ENCODE data around the gene ADAMTS2.
A peak's percentile ranks its signal among the peaks of the same experiment; 100 is the strongest.

Gene ADAMTS2

DNA sequence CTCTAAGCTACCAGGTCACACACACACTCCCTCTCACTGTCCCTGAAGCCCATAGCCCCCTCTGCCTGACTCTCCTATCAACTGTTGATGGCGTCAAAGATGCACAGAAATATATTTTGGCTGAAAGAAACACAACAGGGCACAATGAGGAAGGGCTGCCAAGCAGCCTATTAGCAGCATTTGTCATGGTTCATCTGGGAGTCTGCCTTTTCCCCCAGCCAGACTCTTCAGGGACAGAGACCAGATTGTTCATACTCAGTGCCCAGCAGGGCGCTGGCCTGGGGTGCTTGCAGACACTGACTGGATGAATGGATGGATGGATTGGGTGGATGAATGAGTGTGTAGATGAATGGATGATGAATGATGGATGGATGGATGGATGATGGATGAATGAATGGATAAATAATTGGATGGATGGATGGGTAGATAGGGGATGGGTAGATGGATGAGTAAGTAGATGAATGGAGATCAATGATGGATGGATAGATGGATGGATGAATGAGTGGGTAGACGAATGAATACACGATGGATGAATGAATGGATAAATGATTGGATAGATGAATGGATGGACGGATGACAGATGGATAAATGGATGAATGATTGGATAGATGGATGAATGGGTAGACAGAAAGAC, 90.5 kb downstream of the ADAMTS2 start:
- DNase-seq (ENCODE audit: low spot score) = no peak

DNA sequence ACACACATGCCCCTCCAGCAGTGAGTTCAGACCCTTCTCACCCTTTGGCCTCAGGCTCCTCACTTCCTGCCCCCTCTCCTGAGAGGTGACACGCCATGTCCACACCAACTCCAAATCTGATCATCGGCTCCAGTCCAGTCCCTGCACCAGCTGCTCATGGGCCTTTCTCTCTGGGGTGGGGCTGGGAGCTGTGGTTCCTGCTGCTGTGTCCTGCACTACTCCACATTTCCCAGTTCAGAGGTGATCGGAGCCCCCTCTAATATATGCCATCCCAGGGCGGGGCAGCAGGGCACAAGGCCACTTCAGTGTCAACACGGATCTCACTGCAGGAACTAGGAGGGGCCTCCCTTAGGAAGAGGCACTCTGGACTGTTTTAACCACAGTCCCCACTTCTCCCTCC, 91.5 kb downstream of the ADAMTS2 start:
- no peak for DNase-seq (ENCODE audit: low spot score)

DNA sequence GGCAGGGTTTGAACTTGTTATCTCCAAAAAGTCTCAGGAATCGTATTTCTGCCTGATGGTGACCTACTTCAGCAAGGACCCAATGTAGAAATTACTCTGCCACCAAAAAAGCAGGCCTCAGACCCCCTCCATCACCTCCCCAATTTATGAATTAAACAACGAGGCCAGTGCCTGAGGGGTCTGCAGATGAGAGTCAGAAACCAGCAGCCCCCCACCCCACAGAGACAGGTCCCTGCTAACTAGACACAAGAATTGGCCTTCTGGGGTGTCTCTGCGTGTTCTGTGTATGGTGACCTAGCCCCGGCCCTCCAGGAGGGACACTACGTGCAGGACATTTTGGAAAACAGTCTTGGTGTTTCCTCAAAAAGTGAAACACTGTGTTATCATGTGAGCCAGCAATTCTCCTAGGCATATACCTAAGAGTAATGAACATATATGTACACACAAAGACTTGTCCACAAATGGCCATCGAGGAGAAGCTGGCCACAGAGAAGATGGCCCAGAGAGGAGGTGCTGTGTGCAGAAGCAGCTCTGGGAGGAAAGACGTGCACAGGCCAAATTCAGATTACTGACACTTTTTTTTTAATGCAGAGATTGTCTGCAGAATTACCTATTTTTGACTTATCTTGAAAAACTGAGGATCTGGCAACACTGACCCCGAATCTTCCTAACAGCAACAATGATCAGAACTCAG, 93.8 kb downstream of the ADAMTS2 start:
- DNase-seq (ENCODE audit: low spot score) = no peak

DNA sequence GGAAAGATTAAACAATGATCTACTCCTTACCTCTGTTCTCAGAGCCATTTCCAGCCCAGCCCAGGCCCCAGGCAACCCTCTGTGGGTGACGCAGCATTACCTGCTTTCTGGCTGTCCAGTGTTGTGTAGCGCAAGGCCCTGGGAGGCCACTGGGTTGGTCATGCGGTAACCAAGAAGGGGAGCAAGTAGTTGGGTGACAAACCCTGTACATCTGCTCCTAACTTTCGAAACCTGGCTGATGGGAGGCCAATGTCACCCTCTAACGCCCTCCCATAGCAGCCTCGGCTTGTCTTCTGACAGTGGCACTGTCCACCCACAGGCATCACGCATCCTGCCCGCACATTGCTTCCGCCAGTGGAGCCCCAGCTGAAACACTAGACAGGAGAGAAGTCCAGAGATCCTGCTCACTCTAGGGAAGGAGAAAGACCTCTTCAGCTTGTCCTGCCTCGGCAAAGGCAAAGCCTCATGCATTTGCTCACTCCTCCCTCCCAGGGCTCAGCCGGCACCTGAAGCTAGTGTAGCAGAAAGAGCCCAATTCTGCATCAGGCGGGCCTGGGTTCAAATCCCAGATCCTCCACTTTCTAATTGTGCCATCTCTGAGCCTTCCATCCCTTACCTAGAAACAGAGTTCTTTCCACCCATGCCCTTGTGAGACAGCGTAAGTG, 94.6 kb downstream of the ADAMTS2 start:
- DNase-seq (ENCODE audit: low spot score) = no peak

DNA sequence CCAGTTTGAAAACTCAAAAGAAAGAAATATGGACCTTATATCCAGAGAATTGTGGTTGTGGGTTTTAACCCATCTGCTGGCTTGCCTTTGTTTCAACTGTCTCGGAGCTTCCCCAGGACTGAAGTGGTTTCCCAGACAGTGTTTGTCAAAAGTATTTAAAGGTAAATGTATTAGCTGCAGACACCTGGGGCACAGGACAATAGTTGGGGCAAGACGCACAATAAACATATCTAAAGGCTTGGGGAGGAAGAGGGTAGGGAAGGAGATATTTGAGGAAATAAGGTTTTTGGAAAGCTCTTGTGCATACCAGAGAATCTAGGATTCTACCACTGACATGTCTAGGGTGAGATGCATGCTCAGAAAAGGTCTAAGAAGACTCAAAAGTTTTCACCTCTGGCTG, 99.0 kb downstream of the ADAMTS2 start:
- no peak for DNase-seq (ENCODE audit: low spot score)

DNA sequence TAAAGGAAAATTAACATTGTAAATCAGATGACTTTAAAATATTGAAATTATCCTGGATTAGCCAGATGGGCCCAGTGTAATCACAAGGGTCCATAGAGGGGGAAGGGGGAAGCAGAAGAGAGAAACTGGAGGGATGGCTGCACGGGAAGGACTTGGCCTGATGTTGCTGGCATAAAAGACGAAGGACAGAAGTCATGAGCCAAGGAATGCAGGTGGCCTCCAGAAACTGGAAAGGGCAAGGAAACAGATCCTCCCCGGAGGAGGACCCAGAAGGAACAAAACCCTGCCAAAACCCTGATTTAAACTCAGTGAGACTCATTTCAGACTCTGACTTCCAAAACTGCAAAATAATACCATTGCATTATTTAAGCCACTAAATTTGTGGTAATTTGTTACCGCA, 100.2 kb downstream of the ADAMTS2 start:
- DNase-seq (ENCODE audit: low spot score) = no peak

DNA sequence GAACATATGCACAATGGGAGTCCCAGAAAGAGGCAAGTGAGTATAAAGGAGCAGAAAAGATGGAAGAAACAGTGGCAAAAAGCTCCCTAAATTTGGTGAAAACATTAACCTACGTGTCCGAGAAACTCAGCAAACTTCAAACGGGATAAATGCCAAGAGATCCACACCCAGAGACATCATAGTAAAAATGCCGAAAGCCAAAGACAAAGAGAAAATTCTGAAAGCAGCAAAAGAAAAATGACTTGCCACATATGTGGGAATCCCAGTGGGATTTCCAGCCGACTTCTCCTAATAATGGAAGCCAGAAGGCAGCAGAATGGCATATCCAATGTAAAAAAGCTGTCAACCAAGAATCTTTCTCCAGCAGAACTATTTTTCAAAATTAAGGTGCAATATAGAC, 101.2 kb downstream of the ADAMTS2 start:
- DNase-seq (ENCODE audit: low spot score) = no peak

DNA sequence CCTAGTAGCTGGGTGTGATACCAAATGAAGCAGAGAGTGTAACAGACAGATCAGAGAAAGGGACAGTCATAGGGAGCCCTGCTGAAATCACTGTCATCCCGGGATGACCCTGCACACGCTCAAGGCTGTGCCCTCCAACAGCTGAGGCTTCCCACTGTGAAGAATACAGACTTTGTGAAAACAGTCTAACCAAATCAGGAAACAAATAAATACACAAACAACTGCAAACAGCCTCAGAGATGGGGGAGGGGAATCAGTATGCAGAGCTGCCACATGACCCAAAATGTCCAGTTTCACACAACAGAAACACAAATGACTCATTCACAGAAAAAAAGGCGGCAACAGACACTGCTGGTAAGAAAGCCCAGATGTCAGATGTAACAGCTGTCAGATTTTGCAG, 101.9 kb downstream of the ADAMTS2 start:
- DNase-seq (ENCODE audit: low spot score) = peak; percentile 3

DNA sequence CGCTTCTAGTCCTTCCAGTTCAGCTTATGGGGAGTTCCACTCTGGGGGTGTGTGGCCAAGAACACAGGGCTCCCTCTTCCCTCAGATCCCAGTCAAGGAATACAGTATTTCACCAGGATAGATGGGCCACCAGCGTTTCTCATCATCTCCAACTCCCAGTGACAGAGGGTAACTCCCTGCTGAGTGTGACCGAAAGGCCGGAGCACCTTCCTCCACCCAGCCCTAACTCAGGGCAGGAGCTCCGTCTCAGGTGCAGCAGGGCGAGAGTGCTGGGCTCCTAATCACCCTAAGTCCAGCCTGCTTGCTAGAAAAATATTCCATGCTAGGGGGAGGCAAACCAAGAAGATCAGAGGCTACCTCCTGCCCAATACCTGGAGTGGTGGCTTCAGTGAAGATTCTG, 102.6 kb downstream of the ADAMTS2 start:
- no peak for DNase-seq (ENCODE audit: low spot score)

DNA sequence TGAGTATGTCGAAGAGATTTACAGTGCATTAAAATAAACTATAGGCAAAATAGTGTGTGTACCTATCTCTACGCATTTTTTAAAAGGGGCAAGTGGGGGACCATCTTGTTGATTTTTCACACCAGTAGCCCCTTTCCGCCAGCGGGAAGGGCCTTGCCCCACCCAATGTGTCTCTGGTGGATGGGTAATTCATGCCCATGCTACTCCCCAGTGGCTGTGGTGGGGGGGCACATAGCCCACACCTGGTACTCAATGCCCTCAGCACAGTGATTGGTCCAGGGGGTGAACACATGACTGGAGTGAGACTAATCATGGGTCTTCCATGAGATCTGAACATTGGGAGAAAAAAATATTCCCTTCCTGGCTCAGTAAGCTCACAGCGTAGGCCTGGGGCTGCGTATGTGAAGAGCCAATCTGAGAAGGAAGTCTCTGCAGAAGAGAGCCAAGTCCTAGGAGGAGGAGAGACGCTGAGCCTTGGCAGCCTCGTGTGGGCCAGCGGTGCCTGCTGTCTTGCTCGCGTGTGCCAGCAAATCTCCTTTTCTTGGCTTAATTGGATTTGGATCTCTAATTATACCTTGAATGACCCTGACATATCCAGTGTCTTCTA, 103.4 kb downstream of the ADAMTS2 start:
- no peak for DNase-seq (ENCODE audit: low spot score)

DNA sequence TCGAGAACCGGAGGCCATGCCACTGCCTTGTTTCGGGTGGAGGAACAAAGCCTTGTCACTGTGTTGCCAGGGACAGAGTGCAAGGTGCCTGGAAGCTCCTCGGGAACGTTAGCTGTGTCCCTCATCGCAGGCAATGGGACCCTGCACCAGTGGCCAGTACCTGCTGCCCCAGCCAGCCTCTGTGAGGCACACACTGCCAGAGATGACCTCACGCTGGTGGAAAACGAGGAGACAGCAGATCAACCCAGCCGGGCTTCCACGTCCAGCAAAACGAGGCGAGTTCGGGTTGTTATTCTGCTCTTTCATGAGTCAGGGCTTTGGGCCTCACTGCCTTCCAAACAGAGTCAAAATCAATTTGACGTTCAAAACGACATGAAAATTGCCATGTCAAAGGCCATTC, 104.1 kb downstream of the ADAMTS2 start:
- DNase-seq (ENCODE audit: low spot score) = no peak

DNA sequence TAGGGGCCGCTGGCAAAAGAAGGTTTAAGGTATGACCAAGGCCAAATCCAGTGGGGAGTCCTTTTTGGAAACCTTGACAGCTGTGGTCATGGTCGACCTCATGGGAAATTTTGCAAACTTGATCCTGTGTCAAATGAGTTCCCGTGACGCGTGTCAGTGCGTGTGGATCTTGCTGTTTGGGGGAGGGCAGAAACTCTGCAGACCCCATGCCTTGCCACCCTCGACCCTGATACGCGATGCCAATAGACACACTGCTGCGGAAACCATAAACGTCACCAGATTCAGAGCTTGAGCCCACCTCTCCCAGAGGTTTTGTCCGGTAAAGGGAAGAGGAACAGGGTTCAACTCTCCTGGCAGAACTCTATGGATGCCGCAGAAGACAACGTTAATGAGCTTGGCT, 104.7 kb downstream of the ADAMTS2 start:
- DNase-seq (ENCODE audit: low spot score) = no peak

DNA sequence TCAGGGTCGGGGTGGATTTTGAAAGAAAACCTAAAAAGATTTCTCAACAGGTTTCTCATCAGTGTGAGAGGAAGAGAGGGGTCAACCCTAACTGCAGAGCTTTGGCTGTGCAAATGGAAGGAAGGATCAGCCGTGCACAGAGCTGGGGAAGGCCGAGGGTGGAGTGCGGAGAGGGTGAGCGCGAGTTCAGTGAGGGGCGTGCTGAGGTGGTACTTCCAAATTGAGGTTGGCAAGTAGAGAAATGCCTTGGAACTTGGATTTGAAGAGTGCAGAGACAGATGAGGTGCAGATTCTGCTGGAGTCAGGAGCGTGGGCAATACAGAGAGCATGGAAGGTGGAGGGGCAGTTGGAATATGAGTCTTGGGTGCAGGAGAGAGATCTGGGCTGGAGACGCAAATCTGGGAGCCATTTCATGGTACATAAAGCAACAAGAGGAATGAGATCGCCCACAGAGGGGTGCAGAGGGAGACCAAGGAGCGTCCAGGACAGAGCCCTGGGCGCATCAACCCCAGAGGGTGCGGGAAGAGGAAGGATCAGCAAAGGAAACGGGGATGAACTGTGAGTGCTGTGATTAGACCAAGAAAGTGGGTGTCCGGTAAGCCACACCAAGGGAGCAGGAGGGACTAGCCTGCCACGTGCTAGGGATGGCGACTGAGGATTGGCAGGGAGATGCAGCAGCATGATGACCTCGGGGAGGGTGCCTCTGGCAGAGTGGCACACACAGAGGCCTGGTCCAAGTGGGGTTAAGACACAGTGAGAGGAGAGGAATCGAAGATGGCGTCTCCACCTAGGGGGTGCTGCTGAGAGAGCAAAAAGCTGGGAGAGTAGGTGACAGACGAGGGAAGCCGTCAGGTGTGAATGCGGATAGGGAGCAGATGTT, 105.8 kb downstream of the ADAMTS2 start:
- no peak for DNase-seq (ENCODE audit: low spot score)

DNA sequence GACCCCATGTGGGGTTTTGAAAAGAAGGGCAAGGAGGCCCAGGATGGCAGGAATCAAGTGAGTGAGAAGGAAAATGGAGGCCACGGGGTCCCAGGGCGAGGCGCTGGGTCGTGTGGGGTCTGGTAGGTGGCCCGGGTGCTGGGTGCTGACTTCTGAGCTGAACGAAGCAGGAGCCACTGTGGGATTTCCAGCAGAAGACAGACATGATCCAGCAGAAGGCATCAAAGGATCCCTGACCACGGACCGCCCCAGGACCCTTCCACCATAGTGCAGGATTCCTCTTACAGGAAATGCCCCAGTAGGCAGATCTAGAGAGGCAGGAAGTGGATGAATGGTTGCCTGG, 106.7 kb downstream of the ADAMTS2 start:
- no peak for DNase-seq (ENCODE audit: low spot score)

DNA sequence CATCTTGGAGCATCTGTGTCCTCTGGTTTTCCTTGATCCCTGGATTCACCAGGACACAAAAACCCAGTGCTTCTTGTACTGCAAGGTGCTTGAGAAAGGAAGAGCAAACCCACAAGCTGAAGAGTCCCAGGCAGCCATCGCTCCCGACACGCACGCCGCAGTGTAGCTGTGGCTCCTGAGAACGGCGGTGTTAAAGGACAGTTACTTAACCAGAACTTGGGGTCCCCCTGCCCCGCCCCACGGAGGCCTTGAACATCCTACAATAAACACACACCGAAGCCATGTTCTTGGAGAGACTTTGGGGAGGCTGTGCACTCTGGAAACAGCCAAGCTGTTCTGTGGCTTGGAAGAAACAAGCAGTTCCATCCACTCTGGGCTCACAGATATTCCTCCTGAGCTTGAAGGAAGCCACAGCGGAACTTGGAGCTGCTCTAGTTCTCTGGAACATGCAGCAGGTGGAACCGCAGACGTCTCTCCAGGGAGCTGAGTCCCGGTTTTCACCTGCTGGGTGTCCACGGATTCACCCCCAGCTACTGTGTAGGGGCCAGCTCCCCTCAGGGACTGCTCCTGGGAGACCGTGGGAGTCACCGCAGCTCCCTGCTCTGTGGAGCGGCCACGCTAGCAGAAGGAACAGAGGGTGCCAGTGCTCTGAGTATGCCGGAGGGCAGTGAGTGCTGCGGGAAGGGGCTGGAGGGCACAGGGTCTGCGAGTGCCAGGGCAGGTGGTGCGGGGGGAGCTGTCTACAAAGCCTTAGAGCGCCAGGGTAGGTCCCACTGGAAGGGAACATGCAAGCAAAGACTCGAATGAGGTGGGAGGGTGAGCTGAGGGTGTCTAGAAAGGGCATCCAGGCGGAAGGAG, 107.3 kb downstream of the ADAMTS2 start:
- no peak for DNase-seq (ENCODE audit: low spot score)

DNA sequence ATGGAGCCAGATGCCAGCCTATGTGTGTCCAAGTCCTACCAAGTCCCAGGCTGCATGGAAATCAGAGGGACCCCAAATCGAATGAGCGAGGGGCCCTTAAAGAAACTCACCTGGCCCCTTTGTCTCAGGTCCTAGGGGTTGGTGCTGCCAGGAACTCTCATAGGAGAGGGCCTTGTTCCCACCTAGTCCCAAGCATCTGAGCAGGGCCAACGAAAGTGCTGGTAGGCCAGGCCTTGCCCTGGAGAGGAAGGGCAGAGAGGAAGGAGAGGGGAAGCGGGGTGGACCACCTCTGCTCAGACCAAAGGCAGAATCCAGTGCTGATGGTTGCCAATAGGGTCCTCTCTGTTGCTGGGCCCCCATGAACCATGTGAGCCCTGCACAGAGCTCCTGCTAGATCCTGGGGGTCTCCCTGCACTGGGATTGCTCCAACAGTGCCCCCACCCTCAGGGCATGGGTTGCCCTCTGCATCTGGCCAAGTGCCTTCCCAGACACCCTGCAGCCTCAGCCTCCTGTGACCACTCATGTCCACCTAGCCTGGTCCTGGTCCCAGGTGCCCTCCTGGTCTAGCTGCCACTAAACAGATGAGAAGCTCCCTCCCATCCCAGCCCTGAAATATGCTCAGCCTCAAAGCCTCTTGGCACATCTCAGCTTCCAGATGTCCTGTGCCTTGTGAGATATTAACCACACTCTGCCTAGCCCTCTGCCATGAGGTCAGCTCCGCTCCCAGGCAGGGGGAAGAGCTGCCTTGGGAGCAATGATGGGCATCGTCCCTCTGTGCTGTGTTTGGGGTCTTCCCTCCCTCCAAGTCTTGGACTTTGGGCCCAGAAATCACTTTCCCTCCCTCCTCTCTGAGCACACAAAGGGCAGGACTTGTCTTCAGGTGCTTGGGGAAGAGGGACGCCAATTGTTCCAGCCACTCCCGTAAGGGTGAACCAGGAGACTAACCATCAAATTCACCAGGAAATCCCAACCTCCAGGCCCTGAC, 109.6 kb downstream of the ADAMTS2 start:
- no peak for DNase-seq (ENCODE audit: low spot score)

DNA sequence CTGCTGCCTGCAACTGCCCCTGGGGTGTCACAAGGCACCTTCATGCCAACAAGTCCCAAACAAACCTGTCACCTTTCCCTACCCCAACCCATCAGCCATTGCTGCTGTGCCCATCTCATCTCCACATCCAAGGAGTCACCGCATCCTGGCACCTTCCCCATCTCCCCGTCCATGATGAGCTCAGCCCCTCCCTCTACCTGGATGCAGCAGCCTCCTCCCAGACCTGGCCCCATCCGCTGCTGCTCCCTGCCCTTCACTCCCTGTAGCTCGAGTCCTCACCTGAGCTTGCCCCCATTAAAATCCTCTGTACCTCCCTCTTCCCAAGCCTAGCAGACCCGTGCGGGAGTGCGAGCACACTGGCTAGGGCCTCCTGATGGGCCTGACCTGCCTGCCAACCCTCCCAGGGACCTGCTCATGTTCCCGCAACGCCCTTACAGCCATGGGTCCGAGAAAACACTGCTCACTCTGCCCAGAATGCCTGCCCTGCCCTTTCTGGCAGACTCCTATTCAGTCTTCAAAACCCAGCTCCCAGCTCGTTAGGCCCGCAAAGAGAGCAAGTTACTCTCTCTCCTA, 110.6 kb downstream of the ADAMTS2 start:
- no peak for DNase-seq (ENCODE audit: low spot score)

DNA sequence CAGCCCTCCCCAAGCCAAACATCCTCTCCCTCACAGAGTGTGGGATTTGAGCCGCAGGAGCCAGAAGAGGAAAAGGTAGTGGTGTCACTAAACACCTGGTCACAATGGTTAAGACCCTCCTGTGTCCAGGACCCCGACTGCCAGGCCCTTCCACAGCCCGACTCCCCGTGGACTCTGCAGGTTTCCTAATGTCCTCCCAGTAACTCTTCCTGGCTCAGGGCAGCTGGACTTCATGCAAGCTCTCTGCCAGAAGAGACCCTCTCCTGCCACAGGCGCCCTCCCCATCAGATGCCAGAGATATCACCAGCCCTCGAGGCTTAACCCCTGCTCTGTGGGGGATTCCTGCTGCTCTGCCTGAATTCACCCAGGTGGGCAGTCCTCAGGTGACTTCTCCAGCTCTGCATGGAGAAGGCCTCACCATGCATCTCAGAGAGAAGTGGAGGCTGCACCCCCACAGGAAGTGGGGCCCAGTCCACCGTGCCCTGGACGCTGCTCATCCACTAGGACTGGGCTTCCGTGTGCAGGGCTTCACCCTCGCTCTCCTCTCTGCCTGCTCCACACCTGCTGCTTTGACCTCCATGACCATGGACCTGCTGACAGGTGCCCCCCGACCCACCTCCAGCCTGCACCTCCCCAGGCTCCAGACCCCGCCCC, 111.2 kb downstream of the ADAMTS2 start:
- DNase-seq (ENCODE audit: low spot score) = no peak

DNA sequence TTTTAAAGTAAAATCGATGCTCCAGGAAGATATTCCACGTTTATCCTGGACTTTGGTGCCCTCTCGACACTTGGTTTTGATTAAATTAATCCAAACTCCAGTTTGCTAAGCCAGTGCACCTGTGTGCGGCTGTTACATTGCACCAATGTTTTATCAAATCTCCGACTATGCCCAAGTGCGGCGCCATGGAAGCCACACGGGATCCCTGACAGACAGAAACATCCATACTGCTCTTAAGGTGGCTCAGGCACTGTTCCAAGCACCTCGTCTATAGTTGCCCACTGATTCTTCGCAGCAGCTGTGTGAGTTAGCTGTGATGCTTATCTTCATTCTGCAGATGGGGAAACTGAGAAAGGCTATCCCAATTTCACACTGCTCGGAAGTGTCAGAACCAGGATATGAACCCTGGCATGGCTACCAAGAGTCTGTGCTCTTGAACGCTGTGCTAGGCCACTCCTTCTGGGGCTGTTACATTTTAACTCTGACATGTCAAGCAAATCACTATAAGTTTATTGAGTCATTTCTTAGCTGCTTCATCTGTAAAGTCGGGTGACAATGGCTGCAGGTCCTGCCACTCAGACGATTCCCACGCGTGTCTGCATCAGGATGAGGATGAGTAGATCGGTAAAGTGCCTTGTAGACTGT, 113.0 kb downstream of the ADAMTS2 start:
- DNase-seq (ENCODE audit: low spot score) = no peak
